GM12878 (cell line): Measurements from ENCODE around the gene COL25A1. TPM values are rescaled to one million over a fixed set of nuclear protein-coding genes. Genes with fewer than 3 reads are reported as not detected.

Source experiments
- ATAC-seq: fragments of 200-7000 bp; cut with Tn5 transposase; 3 replicates; pipeline ENCODE4 v1.9.1; 2020; ENCODE audit warnings: mild to moderate bottlenecking, moderate library complexity
- BruUV-seq: library from RNA; stranded (reverse); fragments of 400-500 nt; replicated peaks from 2 replicates; lab custom pipeline; 2021; lab: Mats Ljungman, UMichigan
- CTCF ChIA-PET: fragments of 300-600 bp; sonication (Branson Sonifier 250); formaldehyde crosslinking; extraction: SDS; loops from one replicate; lab custom pipeline; 2021; ENCODE audit warnings: inconsistent platforms; lab: Yijun Ruan, JAX
- POLR2A ChIA-PET: fragments of 350-600 bp; formaldehyde crosslinking; extraction: SDS; loops from one replicate; lab custom pipeline; 2021; ENCODE audit warnings: inconsistent platforms; lab: Charles Lee
- RAD21 ChIA-PET: fragments of 300-600 bp; sonication (Branson Sonifier 250); formaldehyde crosslinking; loops from one replicate; lab custom pipeline; 2023; ENCODE audit warnings: antibody characterized with exemption; ENCODE audit not compliant: unreplicated experiment; lab: Charles Lee
- SMC1A ChIA-PET: fragments of 300-600 bp; sonication (Branson Sonifier 250); formaldehyde crosslinking; loops from one replicate; lab custom pipeline; 2023; ENCODE audit not compliant: unreplicated experiment, uncharacterized antibody; lab: Charles Lee
- DNase-seq: peaks from one replicate; pipeline ENCODE4 v3.0.0-alpha.2; 2011; ENCODE audit warnings: low read depth, low spot score
- FAIRE-seq: peaks from 3 replicates; lab custom pipeline; 2011; peaks lifted over from hg19 to GRCh38; lab: Jason Lieb, UNC
- H2AFZ ChIP-seq: 2 replicates; pipeline ENCODE4 v1.6.0; 2011; ENCODE audit warnings: low read depth, low read length, control low read depth; ENCODE audit not compliant: control insufficient read depth
- H3K27ac ChIP-seq: 2 replicates; pipeline ENCODE4 v1.5.1; 2011; ENCODE audit warnings: control low read depth; ENCODE audit not compliant: control insufficient read depth, insufficient read depth
- H3K27me3 ChIP-seq, 2 experiments: replicated peaks in 1 of 2; 2 replicates each; pipeline versions ENCODE4 v1.6.0 to v1.6.1; 2011; ENCODE audit warnings: low read length in 1 of 2; ENCODE audit not compliant: control insufficient read depth in 2 of 2, insufficient read depth in 2 of 2
- H3K36me3 ChIP-seq, 2 experiments: 2 replicates each; pipeline ENCODE4 v1.5.1; 2011; ENCODE audit warnings: low read length in 1 of 2; ENCODE audit not compliant: control insufficient read depth in 2 of 2, insufficient read depth in 2 of 2
- H3K4me1 ChIP-seq: 2 replicates; pipeline ENCODE4 v1.6.1; 2011; ENCODE audit warnings: mild to moderate bottlenecking, low read length, moderate library complexity, mixed read lengths; ENCODE audit not compliant: control insufficient read depth, insufficient read depth
- H3K4me2 ChIP-seq: 2 replicates; pipeline ENCODE4 v1.6.0; 2011; ENCODE audit warnings: control low read depth; ENCODE audit not compliant: control insufficient read depth, insufficient read depth
- H3K4me3 ChIP-seq: fragments of 200-600 bp; sonication (generic); 2 replicates; pipeline ENCODE4 v1.5.1; 2016
- H3K79me2 ChIP-seq: 2 replicates; pipeline ENCODE4 v1.6.0; 2011; ENCODE audit warnings: low read length; ENCODE audit not compliant: control insufficient read depth, insufficient read depth
- H3K9ac ChIP-seq: 2 replicates; pipeline ENCODE4 v1.8.0; 2011; ENCODE audit warnings: low read length, control low read depth, mixed read lengths; ENCODE audit not compliant: control insufficient read depth, insufficient read depth
- H3K9me3 ChIP-seq: replicated peaks from 3 replicates; pipeline ENCODE4 v1.5.1; 2011; ENCODE audit warnings: mild to moderate bottlenecking, low read length; ENCODE audit not compliant: control insufficient read depth, insufficient read depth
- H4K20me1 ChIP-seq: 2 replicates; pipeline ENCODE4 v1.6.0; 2011; ENCODE audit not compliant: control insufficient read depth, insufficient read depth
- CHD4 ChIP-seq: fragments of 200-600 bp; sonication (generic); IDR thresholded peaks from 2 replicates; pipeline ENCODE4 v1.6.1; 2016; ENCODE audit warnings: mild to moderate bottlenecking
- CTCF ChIP-seq, 3 experiments: IDR thresholded peaks in 2 of 3; conservative IDR thresholded peaks in 1 of 3; 2 replicates each; pipeline ENCODE4 v1.5.1; 2011; ENCODE audit warnings: low read depth in 3 of 3, low read length in 3 of 3, mild to moderate bottlenecking in 3 of 3, control low read depth in 2 of 3, moderate library complexity in 2 of 3, inconsistent platforms in 1 of 3, mixed read lengths in 1 of 3; ENCODE audit not compliant: control insufficient read depth in 2 of 3, insufficient read depth in 1 of 3; ENCODE audit errors: extremely low read depth in 1 of 3
- EP300 ChIP-seq, 2 experiments: fragments of 150-350 bp in 1 of 2; IDR thresholded peaks; 2 replicates each; pipeline ENCODE4 v1.6.1; 2011 to 2012; ENCODE audit warnings: low read depth in 2 of 2, low read length in 2 of 2, borderline replicate concordance in 1 of 2, improper control_type of control experiment in 1 of 2, inconsistent platforms in 1 of 2; ENCODE audit not compliant: control insufficient read depth in 1 of 2
- NFXL1 ChIP-seq: fragments of 450-650 bp; IDR thresholded peaks from 2 replicates; pipeline ENCODE4 v1.6.1; 2017; ENCODE audit warnings: antibody characterized with exemption, mild to moderate bottlenecking, borderline replicate concordance
- NFYB ChIP-seq: IDR thresholded peaks from 2 replicates; pipeline ENCODE4 v1.6.1; 2011; ENCODE audit warnings: low read depth, mild to moderate bottlenecking, low read length, improper control_type of control experiment, moderate library complexity; ENCODE audit not compliant: insufficient read depth
- NR2C2 ChIP-seq: IDR thresholded peaks from 2 replicates; pipeline ENCODE4 v1.6.1; 2011; ENCODE audit warnings: borderline replicate concordance, low read depth; ENCODE audit not compliant: control insufficient read depth, insufficient read length
- SIX5 ChIP-seq: IDR thresholded peaks from 2 replicates; pipeline ENCODE4 v1.6.1; 2011; ENCODE audit warnings: mild to moderate bottlenecking, low read depth, low read length, moderate library complexity; ENCODE audit not compliant: severe bottlenecking
- ZNF687 ChIP-seq: fragments of 450-650 bp; IDR thresholded peaks from 2 replicates; pipeline ENCODE4 v1.6.1; 2017; ENCODE audit warnings: mild to moderate bottlenecking, moderate library complexity
- WGBS: methylation state at CpG from one replicate; pipeline ENCODE4 v1.1.6; 2016; ENCODE audit warnings: low lambda C conversion rate; ENCODE audit not compliant: insufficient replicate concordance, insufficient coverage; ENCODE audit errors: missing lambda C conversion rate; 5-methylcytosine and 5-hydroxymethylcytosine counted together
- in situ Hi-C: fragments of 300-500 bp; cut with MboI; formaldehyde crosslinking; loops from 9 replicates; pipeline ENCODE4 v1.14.3; 2018; ENCODE audit warnings: mixed read lengths
- intact Hi-C: fragments of 100-400 bp; cut with micrococcal nuclease; formaldehyde crosslinking; loops from one replicate; pipeline ENCODE4 v1.14.2; 2022; ENCODE audit not compliant: unreplicated experiment
- polyA plus RNA-seq, 11 experiments: library from polyadenylated mRNA; depleted of rRNA in 4 of 11; unstranded in 6 of 11; stranded (reverse) in 5 of 11; fragments of >200 nt; fragmentation: Nextera tagmentation in 4 of 11; fragmentation: Illumina TruSeq in 1 of 11; extraction: Ambion mirVana in 4 of 11; extraction: Trizol in 1 of 11; gene quantifications; 1 replicate in 1 of 11; 2 replicates in 10 of 11; pipeline versions ENCODE4 v1.2.1 to v1.2.3, GENCODE V29; 2011 to 2016; ENCODE audit warnings: inconsistent platforms in 2 of 11, missing spikeins in 2 of 11, low read depth in 1 of 11
- total RNA-seq, 4 experiments: library from RNA; depleted of rRNA in 3 of 4; stranded (reverse); fragments of >200 nt in 3 of 4; fragmentation: Illumina TruSeq in 1 of 4; extraction: Trizol in 1 of 4; gene quantifications; 2 replicates each; pipeline versions ENCODE4 v1.2.1 to v1.2.3, GENCODE V29; 2013 to 2021
- TF ChIP-seq, protein P1 (sequence below): fragments of 450-650 bp; conservative IDR thresholded peaks from 2 replicates; pipeline ENCODE4 v1.6.1; 2017; ENCODE audit warnings: mild to moderate bottlenecking, moderate library complexity
- TF ChIP-seq, protein P2 (sequence below): fragments of 450-650 bp; IDR thresholded peaks from 2 replicates; pipeline ENCODE4 v1.6.1; 2017; ENCODE audit warnings: mild to moderate bottlenecking, low read depth, inconsistent platforms; ENCODE audit not compliant: poor library complexity, severe bottlenecking

COL25A1 gene
- total and polyA plus RNA-seq, 10 of the 15 experiments (the other 5 are each of a cell fraction or from before 2014, with no cell fraction given), result 0.01 to 0.26 (median 0.12) TPM; not detected in 6

GRCh38 chr4:109121561-109121960 is 180.9 kb downstream of the COL25A1 start (continued):
- no peak for TF ChIP-seq CTCF (IDR thresholded peaks at IDR 0.05 in 2 of 3, conservative IDR thresholded peaks at IDR 0.05 in 1 of 3; ENCODE audit: control insufficient read depth in 2 of 3, extremely low read depth in 1 of 3, insufficient read depth in 1 of 3, low read depth in 3 of 3, low read length in 3 of 3)

GRCh38 chr4:109119852-109120251 is 182.6 kb downstream of the COL25A1 start:
- intact Hi-C loops (no loop called here), in situ Hi-C loops (no loop called here)
- no peaks in the 10 kb centered on the region for H3K79me2 ChIP-seq
- H3K4me2 ChIP-seq, result no peak overlapping the region
- ATAC-seq (no peak), FAIRE-seq (no peak), DNase-seq (no peak)
- ChIA-PET POLR2A (no interaction called here), CTCF (no interaction called here), RAD21 (interaction anchor here (2.4 kb wide), 1 partner anchor 174 kb away, joined by 5 read pairs; no protein-coding TSS in a partner anchor), SMC1A (no interaction called here)
- H3K4me3 ChIP-seq, result no peak overlapping the region
- no peaks in the 10 kb centered on the region for H3K27me3 ChIP-seq
- BruUV-seq, result no TSS peak
- H3K27ac ChIP-seq, result no peak overlapping the region
- H3K9ac ChIP-seq, result no peak overlapping the region
- 43% methylated on average over 1 of the region's 1 CpG for WGBS
- no peaks in the 10 kb centered on the region for H3K36me3 ChIP-seq
- no peak overlapping the region for H2AFZ ChIP-seq
- H3K4me1 ChIP-seq, result no peaks in the 10 kb centered on the region
- no peaks in the 10 kb centered on the region for H4K20me1 ChIP-seq
- no peaks in the 10 kb centered on the region for H3K9me3 ChIP-seq
- TF ChIP-seq CHD4, result no peak
- TF ChIP-seq EP300 (IDR thresholded peaks at IDR 0.05; ENCODE audit: borderline replicate concordance in 1 of 2, control insufficient read depth in 1 of 2, low read depth in 2 of 2, low read length in 2 of 2), result no peak
- TF ChIP-seq NFXL1, result no peak
- no peak for TF ChIP-seq ZNF687
- TF ChIP-seq NFYB, result no peak
- no peak for TF ChIP-seq SIX5
- no peak for TF ChIP-seq NR2C2
- TF ChIP-seq, protein P1, sequence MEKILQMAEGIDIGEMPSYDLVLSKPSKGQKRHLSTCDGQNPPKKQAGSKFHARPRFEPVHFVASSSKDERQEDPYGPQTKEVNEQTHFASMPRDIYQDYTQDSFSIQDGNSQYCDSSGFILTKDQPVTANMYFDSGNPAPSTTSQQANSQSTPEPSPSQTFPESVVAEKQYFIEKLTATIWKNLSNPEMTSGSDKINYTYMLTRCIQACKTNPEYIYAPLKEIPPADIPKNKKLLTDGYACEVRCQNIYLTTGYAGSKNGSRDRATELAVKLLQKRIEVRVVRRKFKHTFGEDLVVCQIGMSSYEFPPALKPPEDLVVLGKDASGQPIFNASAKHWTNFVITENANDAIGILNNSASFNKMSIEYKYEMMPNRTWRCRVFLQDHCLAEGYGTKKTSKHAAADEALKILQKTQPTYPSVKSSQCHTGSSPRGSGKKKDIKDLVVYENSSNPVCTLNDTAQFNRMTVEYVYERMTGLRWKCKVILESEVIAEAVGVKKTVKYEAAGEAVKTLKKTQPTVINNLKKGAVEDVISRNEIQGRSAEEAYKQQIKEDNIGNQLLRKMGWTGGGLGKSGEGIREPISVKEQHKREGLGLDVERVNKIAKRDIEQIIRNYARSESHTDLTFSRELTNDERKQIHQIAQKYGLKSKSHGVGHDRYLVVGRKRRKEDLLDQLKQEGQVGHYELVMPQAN, result no peak
- TF ChIP-seq, protein P2, sequence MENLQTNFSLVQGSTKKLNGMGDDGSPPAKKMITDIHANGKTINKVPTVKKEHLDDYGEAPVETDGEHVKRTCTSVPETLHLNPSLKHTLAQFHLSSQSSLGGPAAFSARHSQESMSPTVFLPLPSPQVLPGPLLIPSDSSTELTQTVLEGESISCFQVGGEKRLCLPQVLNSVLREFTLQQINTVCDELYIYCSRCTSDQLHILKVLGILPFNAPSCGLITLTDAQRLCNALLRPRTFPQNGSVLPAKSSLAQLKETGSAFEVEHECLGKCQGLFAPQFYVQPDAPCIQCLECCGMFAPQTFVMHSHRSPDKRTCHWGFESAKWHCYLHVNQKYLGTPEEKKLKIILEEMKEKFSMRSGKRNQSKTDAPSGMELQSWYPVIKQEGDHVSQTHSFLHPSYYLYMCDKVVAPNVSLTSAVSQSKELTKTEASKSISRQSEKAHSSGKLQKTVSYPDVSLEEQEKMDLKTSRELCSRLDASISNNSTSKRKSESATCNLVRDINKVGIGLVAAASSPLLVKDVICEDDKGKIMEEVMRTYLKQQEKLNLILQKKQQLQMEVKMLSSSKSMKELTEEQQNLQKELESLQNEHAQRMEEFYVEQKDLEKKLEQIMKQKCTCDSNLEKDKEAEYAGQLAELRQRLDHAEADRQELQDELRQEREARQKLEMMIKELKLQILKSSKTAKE, result no peak
